HG02798 (cell line): Measurements from ENCODE around the gene CPEB3.
"Not testable (repeated sequence)": the region's sequence is repeated elsewhere in the genome, so short reads cannot be mapped to it uniquely, and the experiment has no call there.

ENCODE experiments used
- ATAC-seq: cut with Tn5 transposase; IDR thresholded peaks from one replicate; pipeline ENCODE4 v1.9.1; 2021; ENCODE audit warnings: mild to moderate bottlenecking; ENCODE audit not compliant: unreplicated experiment, poor library complexity

The CPEB3 gene

DNA sequence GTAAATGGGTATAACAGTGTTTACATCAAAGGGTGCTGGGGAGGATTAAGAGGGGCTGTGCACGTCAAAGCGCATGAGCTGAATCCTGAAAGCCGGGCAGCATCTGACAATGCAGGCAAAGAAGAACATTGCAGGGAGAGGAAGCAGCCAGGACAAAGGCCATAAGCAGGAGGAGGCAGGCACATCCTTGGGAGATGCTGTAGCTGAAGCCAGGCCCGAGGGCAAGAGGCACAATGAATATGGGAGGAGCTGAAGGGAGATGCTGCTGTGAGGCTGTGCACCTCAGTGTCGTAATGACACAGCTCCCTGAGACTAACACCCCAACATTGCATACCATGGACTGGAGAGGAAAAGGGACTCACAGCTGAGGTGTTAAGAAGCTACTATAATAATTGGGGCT lies 238.1 kb downstream of the CPEB3 start:
- no peak for ATAC-seq

DNA sequence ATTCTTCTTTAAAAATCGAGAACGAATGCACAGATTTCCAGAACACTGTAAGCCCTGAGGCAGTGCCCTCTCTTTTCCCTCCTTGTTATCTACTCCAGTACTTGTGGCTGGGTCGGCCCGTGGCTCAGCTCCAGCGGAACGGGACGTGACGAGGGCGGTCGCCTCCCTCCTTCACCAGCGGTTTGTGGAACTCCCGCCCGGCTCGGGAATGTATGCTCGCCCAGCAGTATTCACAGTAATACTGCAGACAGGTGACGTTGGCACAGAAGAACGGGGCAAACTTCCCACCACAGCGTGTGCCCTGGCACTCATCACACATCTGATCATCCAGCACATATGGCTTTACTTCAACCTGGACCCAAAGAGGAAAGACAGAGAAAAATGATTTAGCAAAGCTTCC lies 238.8 kb downstream of the CPEB3 start:
- no peak for ATAC-seq

DNA sequence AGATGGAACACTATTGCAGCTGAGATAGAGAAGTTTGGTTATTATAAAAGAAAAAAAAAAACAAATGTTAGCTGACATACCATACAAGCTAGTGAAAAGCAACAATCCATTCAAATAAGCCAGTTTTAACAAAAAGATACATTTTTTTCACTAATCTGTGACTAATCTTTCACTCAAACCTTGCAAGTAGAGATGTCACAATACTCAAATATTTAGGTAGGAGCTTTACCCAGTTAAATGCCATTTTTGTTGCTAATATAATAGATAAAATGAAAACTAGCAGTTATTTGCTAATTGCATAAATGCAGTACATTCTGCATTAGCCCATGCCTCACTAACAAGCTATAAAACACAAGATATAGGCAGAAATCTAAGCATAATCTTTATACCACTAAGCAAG lies 243.7 kb downstream of the CPEB3 start:
- no peak for ATAC-seq

DNA sequence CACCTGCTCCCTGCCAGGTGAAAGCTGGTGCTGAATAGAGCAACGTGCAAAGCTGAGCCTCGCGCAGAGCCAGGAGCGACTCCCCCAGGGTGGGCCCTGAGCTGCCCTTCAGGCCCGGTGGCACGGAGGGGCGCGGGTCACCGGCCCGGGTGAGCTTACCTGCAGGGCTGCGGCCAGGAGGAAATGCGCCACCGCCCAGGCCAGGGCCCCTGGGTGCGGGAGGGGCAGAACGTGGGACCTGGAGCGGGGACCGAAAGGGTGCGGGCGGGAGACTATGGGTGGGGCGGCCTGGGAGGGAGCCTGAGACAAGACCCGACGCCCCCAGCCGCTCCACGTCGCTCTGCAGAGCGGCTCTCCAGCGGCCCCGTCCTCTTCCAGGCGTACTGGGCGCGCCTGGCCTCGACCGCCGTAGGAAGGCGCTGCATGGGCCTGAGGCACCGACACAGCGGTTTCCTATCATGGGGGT lies 245.2 kb downstream of the CPEB3 start:
- no peak for ATAC-seq

DNA sequence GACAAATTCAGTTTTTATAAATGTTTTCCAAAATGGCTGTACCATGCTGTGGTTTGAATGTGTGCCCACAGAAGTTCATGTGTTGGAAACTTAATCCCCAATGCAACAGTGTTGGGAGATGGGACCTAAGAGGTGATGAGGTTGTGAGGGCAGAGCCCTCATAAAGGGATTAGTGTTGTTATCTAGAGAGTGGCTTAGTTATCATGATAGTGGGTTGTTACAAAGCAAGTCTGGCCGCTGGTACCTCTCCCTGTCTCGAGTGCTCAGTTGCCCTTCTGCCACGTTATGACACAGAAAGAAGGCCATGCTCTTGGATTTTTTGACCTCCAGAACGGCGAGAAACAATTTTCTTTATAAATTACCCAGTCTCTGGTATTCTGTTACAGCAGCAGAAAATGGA lies 248.3 kb downstream of the CPEB3 start:
- no peak for ATAC-seq

DNA sequence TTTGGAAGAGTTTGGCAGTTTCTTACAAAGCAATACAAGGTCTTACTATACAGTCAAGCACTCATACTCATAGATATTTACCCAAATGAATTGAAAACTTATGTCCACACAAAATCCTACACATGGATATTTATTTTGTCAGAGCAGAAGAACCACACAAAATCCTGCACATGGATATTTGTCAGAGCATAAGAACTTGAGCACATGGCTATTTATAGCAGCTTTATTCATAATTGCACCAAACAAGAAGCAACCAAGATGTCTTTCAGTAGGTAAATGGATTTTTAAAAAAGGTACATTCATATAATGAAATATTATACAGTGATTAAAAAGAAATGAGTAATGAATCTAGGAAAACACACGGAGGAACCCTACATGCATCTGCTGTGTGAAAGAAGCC lies 251.9 kb downstream of the CPEB3 start:
- no peak for ATAC-seq

DNA sequence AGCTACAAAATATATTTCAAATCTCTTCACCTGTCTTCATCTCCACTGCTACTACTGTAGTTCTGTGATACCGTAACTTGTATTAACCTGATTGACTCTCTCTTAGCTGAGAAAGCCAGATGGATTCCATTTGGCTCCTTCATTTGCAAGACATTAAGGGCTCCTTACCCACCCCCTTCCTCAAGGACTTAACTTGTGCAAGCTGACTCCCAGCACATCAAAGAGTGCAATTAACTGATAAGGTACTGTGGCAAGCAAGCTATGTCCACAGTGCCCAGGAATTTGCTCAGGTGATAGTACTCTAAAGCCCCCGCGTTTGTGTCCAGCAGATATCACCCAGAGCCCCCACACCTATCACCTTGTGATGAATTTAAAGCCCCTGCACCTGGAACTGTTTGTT lies 257.8 kb downstream of the CPEB3 start:
- ATAC-seq = not testable (repeated sequence)

DNA sequence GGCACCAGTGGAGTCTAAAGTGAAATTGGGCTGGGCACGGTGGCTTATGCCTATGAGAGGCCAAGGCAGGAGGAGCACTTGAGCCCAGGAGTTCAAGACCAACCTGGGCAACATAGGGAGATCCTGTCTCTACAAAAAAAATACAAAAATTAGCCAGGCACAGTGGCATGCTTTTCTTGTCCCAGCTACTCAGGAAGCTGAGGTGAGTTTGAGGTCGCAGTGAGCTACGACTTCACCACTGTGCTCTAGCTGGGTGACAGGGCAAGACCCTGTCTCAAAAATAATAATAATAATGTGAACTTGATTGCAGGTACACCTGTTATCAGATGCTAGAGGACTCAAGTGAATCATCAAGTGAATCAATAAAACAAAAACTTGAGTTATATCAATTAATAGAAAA lies 259.3 kb downstream of the CPEB3 start:
- ATAC-seq = no peak

DNA sequence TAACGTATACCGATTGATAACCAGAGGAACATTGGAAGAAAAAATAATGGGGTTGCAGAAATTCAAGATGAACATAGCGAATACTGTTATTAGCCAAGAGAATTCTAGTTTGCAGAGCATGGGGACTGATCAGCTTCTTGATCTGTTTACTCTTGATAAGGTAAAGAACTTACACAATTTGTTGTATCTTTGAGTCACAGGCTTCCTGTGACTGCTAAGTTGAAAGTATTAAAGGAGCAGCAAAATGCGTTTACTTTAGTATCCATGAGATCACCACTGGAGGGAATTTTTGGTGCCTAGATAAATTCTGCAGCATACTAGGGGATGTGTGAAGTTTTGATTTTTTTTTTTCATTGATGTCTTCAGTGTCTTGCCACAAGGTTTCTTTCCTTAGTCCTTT lies 263.7 kb downstream of the CPEB3 start:
- no peak for ATAC-seq

DNA sequence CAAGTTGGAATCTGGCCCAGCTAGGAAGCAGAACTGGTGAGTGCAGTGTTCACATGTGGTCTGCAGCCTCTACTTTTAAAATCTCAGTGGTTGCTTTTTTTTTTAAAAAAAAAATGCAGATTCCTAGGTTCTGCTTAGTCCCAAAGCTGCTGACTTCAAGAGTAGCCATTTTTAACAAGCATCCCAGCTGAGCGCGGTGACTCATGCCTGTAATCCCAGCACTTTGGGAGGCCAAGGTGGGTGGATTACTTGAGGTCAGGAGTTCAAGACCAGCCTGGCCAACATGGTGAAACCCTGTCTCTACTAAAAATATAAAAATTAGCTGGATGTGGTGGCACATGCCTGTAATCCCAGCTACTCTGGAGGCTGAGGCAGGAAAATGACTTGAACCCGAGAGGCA lies 265.5 kb downstream of the CPEB3 start:
- ATAC-seq = not testable (repeated sequence)

DNA sequence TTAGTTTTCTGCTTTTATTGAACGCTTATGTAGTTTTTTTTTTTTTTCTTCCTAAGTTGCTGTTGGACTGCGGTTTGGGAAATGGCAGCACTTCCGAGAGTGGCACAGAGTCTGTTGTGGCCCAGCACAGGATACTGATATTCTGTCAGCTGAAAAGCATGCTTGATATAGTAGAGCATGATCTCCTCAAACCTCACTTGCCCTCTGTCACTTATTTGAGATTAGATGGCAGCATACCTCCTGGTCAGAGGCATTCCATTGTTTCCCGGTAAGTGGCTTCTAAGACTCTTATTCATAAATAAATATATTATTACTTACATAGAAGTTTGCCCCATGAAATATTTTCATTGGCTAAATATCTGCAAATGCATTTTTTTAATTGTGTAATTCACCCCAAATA lies 266.2 kb downstream of the CPEB3 start:
- no peak for ATAC-seq

DNA sequence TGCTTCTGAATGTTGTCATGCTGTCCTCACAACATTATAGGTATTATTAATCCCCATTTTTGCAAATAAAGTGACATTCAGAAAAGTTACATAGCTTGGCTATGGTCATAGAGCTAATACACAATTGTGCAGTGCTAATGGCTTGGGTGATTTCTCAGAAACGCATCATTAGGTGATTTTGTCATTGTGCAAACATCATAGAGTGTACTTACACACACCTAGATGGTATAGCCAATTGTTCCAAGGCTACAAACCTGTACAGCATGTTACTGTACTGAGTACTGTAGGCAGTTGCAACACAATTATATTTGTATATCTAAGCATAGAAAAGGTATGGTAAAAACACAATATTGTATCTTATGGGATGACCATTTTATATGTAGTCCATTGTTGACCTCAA lies 276.3 kb downstream of the CPEB3 start:
- ATAC-seq = no peak

DNA sequence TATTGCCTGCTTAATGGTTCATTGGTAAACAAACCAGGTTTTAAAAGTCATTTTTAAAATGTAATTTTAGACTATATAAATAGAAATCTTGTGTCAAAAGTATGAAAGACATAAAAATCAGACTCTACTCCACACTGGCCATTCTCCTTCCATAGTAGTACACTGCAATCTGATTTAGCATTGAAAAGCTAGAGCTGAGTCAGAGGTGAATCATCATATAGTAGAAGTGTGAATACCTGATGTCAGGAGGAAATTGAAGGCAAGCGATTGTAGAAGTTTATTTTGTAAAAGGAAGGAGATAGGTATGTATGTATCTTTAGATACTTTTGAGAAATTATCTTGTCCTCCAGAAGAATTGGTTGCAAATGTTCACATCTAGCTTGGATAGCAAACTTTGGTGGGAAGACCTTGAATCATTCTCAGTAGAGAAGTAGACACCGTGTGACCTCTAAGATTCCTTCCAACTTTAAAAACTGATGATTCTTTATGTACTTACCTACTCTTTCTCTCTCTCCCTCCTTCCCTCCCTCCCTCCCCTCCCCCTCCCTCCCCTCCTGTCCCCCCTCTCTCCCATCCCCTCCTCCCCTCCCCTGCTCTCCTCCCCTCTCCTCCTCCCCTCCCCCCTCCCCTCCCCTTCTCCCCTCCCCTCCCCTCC lies 279.2 kb downstream of the CPEB3 start:
- ATAC-seq = no peak

DNA sequence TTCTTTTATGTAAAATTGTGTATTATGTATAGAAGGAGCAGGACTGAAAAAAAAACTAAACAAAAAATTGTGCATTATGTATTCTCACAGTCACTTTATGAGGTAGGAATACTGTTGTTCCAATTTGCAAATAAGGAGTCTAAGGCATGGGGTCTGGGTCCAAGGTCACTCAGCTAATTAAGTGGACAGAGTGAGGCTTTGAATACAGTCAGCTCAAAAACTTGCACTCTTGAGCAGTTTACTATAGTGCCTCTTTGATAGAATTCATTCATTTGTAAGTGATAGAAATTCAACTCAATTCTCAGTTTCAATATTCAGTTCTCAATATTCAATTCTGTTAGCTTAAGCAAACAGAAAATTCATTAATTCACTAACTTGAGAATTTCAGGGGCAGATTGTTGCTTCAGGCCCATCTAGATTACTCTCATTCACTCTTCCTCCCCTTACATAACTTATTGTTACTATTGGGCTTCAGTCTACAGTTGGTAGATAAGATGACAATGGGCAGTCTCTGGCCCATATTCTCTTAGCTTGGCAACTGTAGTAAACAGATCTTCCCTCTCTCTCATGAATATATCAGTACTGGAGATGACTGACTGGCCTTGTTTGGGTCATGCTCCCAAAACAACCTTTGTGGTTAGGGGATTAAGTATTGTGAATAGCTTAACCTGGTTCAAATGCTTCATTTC lies 280.7 kb downstream of the CPEB3 start:
- ATAC-seq = no peak

DNA sequence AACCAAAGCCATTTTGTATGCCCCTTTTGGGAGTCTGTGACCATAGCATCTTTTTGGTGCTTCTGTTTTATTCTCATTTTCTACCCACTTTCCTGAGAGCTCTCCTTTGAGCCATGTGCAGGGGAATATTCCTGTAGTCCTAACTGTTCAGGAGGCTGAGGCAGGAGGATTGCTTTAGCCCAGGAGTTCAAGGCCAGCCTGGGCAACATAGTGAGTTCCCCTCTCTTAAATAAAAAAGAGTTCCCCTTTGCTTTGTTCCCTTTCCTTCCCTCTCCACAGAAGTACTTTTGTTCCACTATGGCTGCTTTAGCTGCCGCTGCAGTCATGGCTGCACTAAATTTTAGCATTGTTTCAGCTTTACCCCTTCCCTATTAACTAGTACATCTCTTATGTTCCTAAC lies 281.4 kb downstream of the CPEB3 start:
- no peak for ATAC-seq

DNA sequence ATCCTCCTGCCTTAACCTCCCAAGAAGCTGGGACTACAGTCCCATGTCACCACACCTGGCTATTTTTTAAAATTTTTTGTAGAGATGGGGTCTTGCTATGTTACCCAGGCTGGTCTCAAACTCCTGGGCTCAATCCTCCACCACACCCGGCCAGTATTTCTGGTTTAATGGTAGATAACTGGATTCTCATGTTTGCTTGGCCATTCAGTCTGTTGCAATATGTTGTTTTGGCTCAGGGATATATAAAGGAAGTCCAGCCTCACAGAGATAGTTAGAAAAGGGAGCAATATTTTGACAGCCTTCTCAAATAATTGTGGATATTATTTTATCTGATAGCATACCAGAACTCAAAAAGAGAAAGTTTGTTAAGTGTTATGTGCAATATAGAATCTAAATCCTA lies 284.9 kb downstream of the CPEB3 start:
- ATAC-seq = no peak

DNA sequence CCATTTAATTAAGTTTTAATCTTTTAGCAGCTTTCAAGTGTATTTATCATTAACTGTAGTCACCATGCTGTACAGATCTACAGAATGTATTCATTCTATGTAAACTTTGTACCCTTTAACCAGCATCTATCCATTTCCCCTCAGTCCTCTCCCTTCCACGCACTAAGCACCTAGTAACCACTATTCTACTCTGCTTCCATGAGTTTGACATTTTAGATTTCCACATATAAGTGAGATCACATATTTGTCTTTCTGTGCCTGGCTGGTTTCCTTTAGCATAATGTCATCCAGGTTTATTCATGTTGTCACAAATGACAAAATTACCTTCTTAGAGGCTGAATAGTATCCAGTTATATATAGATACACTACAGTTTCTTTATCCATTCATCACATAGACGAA lies 287.6 kb downstream of the CPEB3 start:
- no peak for ATAC-seq

DNA sequence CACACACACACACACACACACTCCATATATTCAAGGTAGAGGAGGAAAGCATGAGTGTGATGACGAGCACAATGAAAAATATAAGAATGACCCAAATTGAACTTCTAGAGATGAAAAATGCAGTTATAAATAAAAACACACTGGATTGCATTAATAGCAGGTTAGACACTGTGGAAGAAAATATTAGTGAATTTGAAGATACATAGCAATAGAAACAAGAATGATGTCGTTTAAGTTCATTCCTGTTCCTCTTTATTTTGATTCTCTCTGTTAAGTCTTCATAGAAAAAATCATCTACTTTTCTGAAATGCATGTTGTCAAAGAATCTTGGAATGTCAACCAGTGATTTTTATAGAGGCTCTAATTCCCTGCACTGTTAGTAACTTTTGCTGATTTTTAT lies 288.9 kb downstream of the CPEB3 start:
- no peak for ATAC-seq

DNA sequence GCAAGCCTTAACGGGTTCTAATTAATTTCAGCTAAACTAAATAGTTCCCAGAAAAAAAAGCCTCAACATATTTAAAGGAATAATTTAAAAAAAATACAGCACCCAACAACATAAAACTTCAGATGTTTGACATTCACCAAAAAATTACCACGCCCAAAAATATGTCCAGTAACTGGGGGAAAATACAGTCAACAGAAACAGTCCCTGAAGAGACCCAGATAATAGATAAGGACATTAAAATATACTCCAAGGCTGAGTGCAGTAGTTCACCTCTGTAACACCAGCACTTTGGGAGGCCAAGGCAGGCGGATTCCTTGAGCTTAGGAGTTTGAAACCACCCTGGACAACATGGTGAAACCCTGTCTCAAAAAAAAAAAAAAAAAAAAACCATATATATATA lies 289.3 kb downstream of the CPEB3 start:
- no peak for ATAC-seq
